Astrocyte (in vitro differentiated cells and primary cell): ENCODE measurements around the gene ZDHHC11B. TPM values are rescaled to one million over a fixed set of nuclear protein-coding genes. Genes with fewer than 3 reads are reported as not detected.
"Not testable (repeated sequence)": the region's sequence is repeated elsewhere in the genome, so short reads cannot be mapped to it uniquely, and the experiment has no call there.

Source experiments
- DNase-seq: peaks from one replicate; pipeline ENCODE4 v3.0.0-alpha.2; 2010; ENCODE audit warnings: low read depth
- FAIRE-seq: peaks from 2 replicates; lab custom pipeline; 2011; peaks lifted over from hg19 to GRCh38; lab: Jason Lieb, UNC
- H2AFZ ChIP-seq: 2 replicates; pipeline ENCODE4 v1.6.0; 2012; ENCODE audit warnings: low read depth, low read length, inconsistent platforms
- H3K27ac ChIP-seq: 2 replicates; pipeline ENCODE4 v1.5.1; 2011; ENCODE audit warnings: low read depth, low read length, inconsistent platforms
- H3K27me3 ChIP-seq: 2 replicates; pipeline ENCODE4 v1.6.0; 2011; ENCODE audit warnings: low read length, inconsistent platforms; ENCODE audit not compliant: insufficient read depth
- H3K36me3 ChIP-seq: 2 replicates; pipeline ENCODE4 v1.5.1; 2011; ENCODE audit warnings: low read length, inconsistent platforms; ENCODE audit not compliant: insufficient read depth
- H3K4me1 ChIP-seq: 2 replicates; pipeline ENCODE4 v1.5.1; 2011; ENCODE audit warnings: low read length, inconsistent platforms; ENCODE audit not compliant: insufficient read depth
- H3K4me2 ChIP-seq: 2 replicates; pipeline ENCODE4 v1.6.0; 2012; ENCODE audit warnings: low read length, inconsistent platforms
- H3K4me3 ChIP-seq: 2 replicates; pipeline ENCODE4 v1.5.1; 2011; ENCODE audit warnings: low read depth, mild to moderate bottlenecking, low read length, inconsistent platforms; ENCODE audit not compliant: insufficient read depth
- H3K79me2 ChIP-seq: 2 replicates; pipeline ENCODE4 v1.6.0; 2012; ENCODE audit warnings: mild to moderate bottlenecking, low read length, inconsistent platforms; ENCODE audit not compliant: insufficient read depth
- H3K9ac ChIP-seq: 2 replicates; pipeline ENCODE4 v1.6.0; 2012; ENCODE audit warnings: mild to moderate bottlenecking, low read length, inconsistent platforms
- H3K9me3 ChIP-seq: 2 replicates; pipeline ENCODE4 v1.5.1; 2012; ENCODE audit warnings: low read depth, mild to moderate bottlenecking, low read length, inconsistent platforms; ENCODE audit not compliant: insufficient read depth
- H4K20me1 ChIP-seq: 2 replicates; pipeline ENCODE4 v1.6.0; 2012; ENCODE audit warnings: low read length, inconsistent platforms; ENCODE audit not compliant: insufficient read depth
- H3K27ac Mint-ChIP-seq: one replicate; pipeline ENCODE4 v1.8.0; 2021; ENCODE audit warnings: mild to moderate bottlenecking, mixed read lengths; ENCODE audit not compliant: unreplicated experiment
- H3K27me3 Mint-ChIP-seq: one replicate; pipeline ENCODE4 v1.8.0; 2021; ENCODE audit warnings: low read depth, mixed read lengths; ENCODE audit not compliant: unreplicated experiment
- H3K36me3 Mint-ChIP-seq: one replicate; pipeline ENCODE4 v1.8.0; 2021; ENCODE audit warnings: low read depth, mixed read lengths; ENCODE audit not compliant: unreplicated experiment
- H3K4me1 Mint-ChIP-seq: one replicate; pipeline ENCODE4 v1.8.0; 2021; ENCODE audit warnings: low read depth, mixed read lengths; ENCODE audit not compliant: unreplicated experiment
- H3K4me3 Mint-ChIP-seq: one replicate; pipeline ENCODE4 v1.8.0; 2021; ENCODE audit warnings: mild to moderate bottlenecking, moderate library complexity, mixed read lengths; ENCODE audit not compliant: unreplicated experiment
- H3K9me3 Mint-ChIP-seq: one replicate; pipeline ENCODE4 v1.8.0; 2021; ENCODE audit warnings: mild to moderate bottlenecking, mixed read lengths; ENCODE audit not compliant: unreplicated experiment
- total RNA-seq: library from RNA; stranded (reverse); gene quantifications from 2 replicates; pipeline ENCODE4 v1.2.1, GENCODE V29; 2021

Gene ZDHHC11B
- total RNA-seq, 1 donor from 2014 or later, result 0.23 TPM

DNA sequence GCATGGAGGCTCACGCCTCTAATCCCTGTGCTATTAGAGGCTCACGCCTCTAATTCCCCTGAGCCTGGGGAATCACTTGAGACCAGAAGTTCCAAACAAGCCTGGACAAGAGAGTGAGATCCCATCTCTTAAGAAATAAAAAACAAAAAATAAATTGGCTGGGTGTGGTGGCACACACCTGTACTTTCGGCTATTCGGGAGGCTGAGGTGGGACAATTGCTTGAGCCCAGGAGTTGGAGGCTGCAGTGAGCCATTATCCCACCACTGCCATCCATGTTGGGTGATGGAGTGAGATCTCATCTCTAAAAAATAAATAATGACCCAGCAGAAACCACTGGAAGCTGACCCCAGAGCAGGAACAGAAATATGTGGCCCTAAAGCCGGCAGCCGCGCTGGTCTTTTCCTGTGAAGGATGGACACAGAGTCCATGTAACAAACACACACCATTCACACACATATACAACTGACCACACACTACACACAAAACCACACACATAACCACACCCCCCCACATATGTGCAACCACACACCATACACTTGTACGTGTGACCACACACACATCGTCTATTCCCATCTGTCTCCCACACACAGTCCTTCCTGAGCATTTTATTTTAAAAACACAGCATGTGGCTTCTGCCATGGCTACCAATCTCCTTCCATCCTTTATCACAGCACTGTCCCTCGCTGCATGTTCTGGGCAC is 51.6 kb downstream of the ZDHHC11B start:
- not testable (repeated sequence) for H3K27me3 ChIP-seq, H3K27me3 Mint-ChIP-seq, H3K4me3 ChIP-seq, H3K9me3 Mint-ChIP-seq, H4K20me1 ChIP-seq, H3K27ac Mint-ChIP-seq, H3K4me1 Mint-ChIP-seq, H3K4me3 Mint-ChIP-seq, H3K36me3 Mint-ChIP-seq, DNase-seq, H3K9me3 ChIP-seq, H3K27ac ChIP-seq, H3K4me2 ChIP-seq, FAIRE-seq, H3K36me3 ChIP-seq, H3K4me1 ChIP-seq, H2AFZ ChIP-seq, H3K9ac ChIP-seq, H3K79me2 ChIP-seq

DNA sequence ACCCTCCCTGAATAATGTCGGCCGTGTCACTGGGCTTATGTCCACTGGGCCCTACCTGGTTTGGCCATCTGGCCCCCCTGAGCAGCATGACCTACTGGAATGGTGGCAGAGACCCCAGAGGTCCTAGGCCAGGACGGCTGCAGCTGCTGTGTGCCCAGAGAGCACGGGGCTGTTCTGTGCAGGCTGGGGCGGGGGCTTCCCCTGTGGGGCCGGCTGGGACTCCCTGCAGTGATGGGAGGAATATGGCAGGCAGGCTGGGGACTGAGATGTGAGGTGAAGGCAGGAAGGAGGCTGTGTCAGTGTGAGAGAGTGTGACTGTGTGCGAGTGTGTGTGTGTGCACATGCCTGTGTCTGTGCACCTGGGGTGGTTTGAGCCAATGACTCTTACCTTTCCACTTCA is 55.3 kb downstream of the ZDHHC11B start:
- H3K79me2 ChIP-seq, H3K4me1 Mint-ChIP-seq, DNase-seq, H3K9ac ChIP-seq, FAIRE-seq, H3K36me3 Mint-ChIP-seq, H3K9me3 ChIP-seq, H4K20me1 ChIP-seq, H3K27me3 Mint-ChIP-seq, H3K36me3 ChIP-seq, H3K27ac ChIP-seq, H3K27me3 ChIP-seq, H3K4me3 Mint-ChIP-seq, H3K9me3 Mint-ChIP-seq, H3K27ac Mint-ChIP-seq, H3K4me1 ChIP-seq, H3K4me3 ChIP-seq, H3K4me2 ChIP-seq, H2AFZ ChIP-seq: not testable (repeated sequence)

DNA sequence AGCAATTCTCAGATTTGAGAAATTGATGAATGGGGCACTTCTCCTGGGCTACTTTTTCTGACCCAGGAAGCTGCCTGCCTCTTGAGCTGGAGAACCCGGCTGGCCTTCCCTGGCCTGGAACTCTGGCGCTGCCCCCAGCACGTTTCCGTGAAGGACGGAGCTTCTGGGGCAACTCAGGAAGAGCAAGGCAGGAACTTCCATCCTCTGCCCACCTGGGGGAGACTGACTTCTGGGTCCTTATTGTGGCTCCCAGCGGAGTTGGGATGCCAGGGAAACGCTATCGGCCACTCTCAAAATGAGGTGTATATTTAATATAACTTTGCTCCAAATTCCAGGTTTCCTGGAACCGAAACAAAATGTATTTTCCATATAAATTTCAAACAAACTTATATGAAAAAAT is 57.4 kb downstream of the ZDHHC11B start:
- H3K36me3 ChIP-seq, H3K79me2 ChIP-seq, DNase-seq, H3K27ac Mint-ChIP-seq, H3K4me3 ChIP-seq, H3K4me2 ChIP-seq, H3K27me3 Mint-ChIP-seq, H3K27ac ChIP-seq, H3K4me3 Mint-ChIP-seq, H3K27me3 ChIP-seq, FAIRE-seq, H3K36me3 Mint-ChIP-seq, H4K20me1 ChIP-seq, H2AFZ ChIP-seq, H3K4me1 ChIP-seq, H3K9me3 ChIP-seq, H3K9ac ChIP-seq, H3K4me1 Mint-ChIP-seq, H3K9me3 Mint-ChIP-seq: not testable (repeated sequence)

DNA sequence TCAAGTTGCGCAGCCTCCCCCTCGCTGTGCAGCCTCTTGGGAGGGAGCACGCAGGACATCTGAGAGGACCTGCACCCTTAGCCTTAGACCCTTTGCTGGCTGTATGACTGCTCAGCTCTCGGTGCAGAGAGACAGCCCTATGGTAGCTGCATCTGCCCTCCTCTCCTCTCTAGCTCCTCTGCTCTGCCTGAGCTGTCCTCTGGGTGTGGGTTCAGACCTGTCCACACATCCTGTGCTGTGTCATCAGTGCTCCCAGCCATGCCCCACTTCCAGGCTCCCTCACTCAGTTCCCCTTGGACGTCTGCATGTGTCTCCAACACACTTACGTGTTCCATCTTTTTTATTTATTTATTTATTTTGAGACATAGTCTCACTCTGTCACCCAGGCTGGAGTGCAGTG is 60.7 kb downstream of the ZDHHC11B start:
- not testable (repeated sequence) for H3K9me3 ChIP-seq, H3K27ac ChIP-seq, H3K27me3 ChIP-seq, FAIRE-seq, H3K4me2 ChIP-seq, H3K36me3 ChIP-seq, H3K27ac Mint-ChIP-seq, DNase-seq, H3K4me1 Mint-ChIP-seq, H2AFZ ChIP-seq, H4K20me1 ChIP-seq, H3K4me3 ChIP-seq, H3K4me1 ChIP-seq, H3K9ac ChIP-seq, H3K4me3 Mint-ChIP-seq, H3K79me2 ChIP-seq, H3K36me3 Mint-ChIP-seq
- Mint-ChIP-seq H3K27me3 (peaks cover 22% of the 10 kb centered on the region), H3K9me3 (peaks cover 12% of the 10 kb centered on the region)

DNA sequence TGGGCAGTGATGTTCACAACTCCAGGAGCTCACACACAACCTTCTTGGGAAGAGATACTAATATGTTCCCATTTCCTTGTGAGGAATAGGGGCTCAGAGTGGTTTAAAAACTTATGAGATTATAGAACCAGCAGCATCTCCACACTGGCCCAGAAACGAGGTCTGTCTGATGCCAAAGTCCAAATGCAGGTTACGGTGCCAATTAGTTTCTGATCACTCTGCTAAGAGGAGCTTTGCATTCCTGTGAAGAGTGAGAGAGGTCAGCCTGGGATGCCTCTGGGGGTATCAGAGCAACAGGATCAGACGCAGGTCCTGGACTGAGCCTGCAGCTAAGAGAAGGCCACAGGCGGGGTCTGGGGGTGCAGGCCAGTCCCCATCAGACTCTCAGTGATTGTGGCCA is 61.2 kb downstream of the ZDHHC11B start:
- not testable (repeated sequence) for H4K20me1 ChIP-seq, H3K9ac ChIP-seq, H2AFZ ChIP-seq, H3K27ac Mint-ChIP-seq, H3K4me3 ChIP-seq, H3K4me1 Mint-ChIP-seq, H3K36me3 Mint-ChIP-seq, H3K27ac ChIP-seq, H3K79me2 ChIP-seq, H3K4me1 ChIP-seq, H3K4me2 ChIP-seq, H3K4me3 Mint-ChIP-seq, FAIRE-seq, H3K36me3 ChIP-seq, H3K27me3 ChIP-seq, DNase-seq, H3K9me3 ChIP-seq
- peaks cover 27% of the 10 kb centered on the region for H3K27me3 Mint-ChIP-seq
- H3K9me3 Mint-ChIP-seq, result peaks cover 15% of the 10 kb centered on the region

DNA sequence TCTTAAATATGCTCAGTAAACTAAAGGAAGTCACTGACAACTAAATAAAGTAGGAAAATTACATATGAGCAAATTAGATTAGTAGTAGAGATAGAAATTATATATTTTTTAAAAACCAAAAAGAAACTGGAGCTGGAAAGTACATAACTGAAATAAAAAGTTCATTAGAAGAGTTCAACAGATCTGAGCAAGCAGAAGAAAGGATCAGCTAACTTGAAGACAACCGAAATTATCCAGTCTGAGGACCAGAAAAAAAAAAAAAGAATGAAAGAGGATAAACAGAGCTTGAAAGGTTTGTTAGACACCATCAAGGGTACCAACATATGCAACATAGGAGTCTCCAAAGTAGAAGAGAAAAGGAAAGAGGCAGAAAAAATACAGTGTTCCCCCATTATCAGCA is 65.2 kb downstream of the ZDHHC11B start:
- H3K9me3 ChIP-seq, FAIRE-seq, H3K36me3 ChIP-seq, H3K4me1 Mint-ChIP-seq, H3K27ac Mint-ChIP-seq, DNase-seq, H3K4me2 ChIP-seq, H3K4me1 ChIP-seq, H3K36me3 Mint-ChIP-seq, H3K27ac ChIP-seq, H3K9ac ChIP-seq, H4K20me1 ChIP-seq, H3K4me3 Mint-ChIP-seq, H2AFZ ChIP-seq, H3K4me3 ChIP-seq, H3K27me3 ChIP-seq, H3K79me2 ChIP-seq: not testable (repeated sequence)
- peaks cover 35% of the 10 kb centered on the region for H3K27me3 Mint-ChIP-seq
- peaks cover 19% of the 10 kb centered on the region for H3K9me3 Mint-ChIP-seq
